GM12873 (cell line): ENCODE results near the gene PDE6B.

ENCODE experiments used
- CTCF ChIP-seq: IDR thresholded peaks from 2 replicates; pipeline ENCODE4 v1.5.1; 2012; ENCODE audit warnings: low read depth, mild to moderate bottlenecking, moderate library complexity, low read length, control low read depth; ENCODE audit not compliant: insufficient read depth; ENCODE audit errors: missing control alignments

PDE6B gene

GRCh38 chr4:703336-704197 lies 78.2 kb downstream of the PDE6B start:
- no peak for TF ChIP-seq CTCF

GRCh38 chr4:704198-704891 lies 79.0 kb downstream of the PDE6B start:
- TF ChIP-seq CTCF, result no peak

GRCh38 chr4:704971-705277 lies 79.6 kb downstream of the PDE6B start:
- TF ChIP-seq CTCF, result no peak

GRCh38 chr4:705278-706082 lies 80.1 kb downstream of the PDE6B start, which contains the start of gene PCGF3:
Gene PCGF3 (plus strand): TSS chr4:705832. CDS start chr4:733681, 27,849 bp downstream.
- no peak for TF ChIP-seq CTCF

GRCh38 chr4:706834-707598 lies 81.6 kb downstream of the PDE6B start:
- no peak for TF ChIP-seq CTCF

- TF ChIP-seq CTCF, result no peak
Observed at GRCh38 chr4:707929-708630, 82.7 kb downstream of the PDE6B start.
